Gastrocnemius medialis (tissue), 4 donors: ENCODE data around the gene TSC2.
"Not testable (repeated sequence)": the region's sequence is repeated elsewhere in the genome, so short reads cannot be mapped to it uniquely, and the experiment has no call there.

Experiments used
- CTCF ChIP-seq, 5 experiments: fragments of 450-650 bp in 3 of 5; fragments of 200-600 bp in 2 of 5; sonication (generic) in 2 of 5; IDR thresholded peaks in 4 of 5; conservative IDR thresholded peaks in 1 of 5; 1 replicate in 4 of 5; 2 replicates in 1 of 5; pipeline ENCODE4 v1.5.1; 2016 to 2019; ENCODE audit warnings: antibody characterized with exemption in 5 of 5, mild to moderate bottlenecking in 3 of 5, moderate library complexity in 3 of 5
- POLR2A ChIP-seq, 2 donors: fragments of 450-650 bp; IDR thresholded peaks; one replicate each; pipeline ENCODE4 v1.6.1; 2017; ENCODE audit warnings: antibody characterized with exemption in 2 of 2, mild to moderate bottlenecking in 2 of 2, moderate library complexity in 2 of 2

GRCh38 chr16:2033909-2034695 is 13.7 kb upstream of the TSC2 start:
- not testable (repeated sequence) for TF ChIP-seq CTCF (IDR thresholded peaks at IDR 0.05 in 4 of 5, conservative IDR thresholded peaks at IDR 0.05 in 1 of 5); POLR2A (IDR thresholded peaks at IDR 0.05)
